Breast epithelium (tissue), 3 donors: ENCODE measurements around the gene RUBCN.
"Not testable (repeated sequence)": the region's sequence is repeated elsewhere in the genome, so short reads cannot be mapped to it uniquely, and the experiment has no call there.

Experiments used
- POLR2A ChIP-seq: fragments of 450-650 bp; IDR thresholded peaks from one replicate; pipeline ENCODE4 v1.6.1; 2016; ENCODE audit warnings: antibody characterized with exemption, mild to moderate bottlenecking, moderate library complexity
- POLR2AphosphoS5 ChIP-seq, 3 donors: sonication (generic); formaldehyde crosslinking; IDR thresholded peaks; one replicate each; pipeline ENCODE4 v1.6.1; 2017; ENCODE audit warnings: antibody characterized with exemption in 3 of 3
- TF ChIP-seq, protein P1 (sequence below), 3 donors: fragments of 450-650 bp; IDR thresholded peaks; one replicate each; pipeline ENCODE4 v1.5.1; 2016 to 2017; ENCODE audit warnings: antibody characterized with exemption in 3 of 3, mild to moderate bottlenecking in 3 of 3, moderate library complexity in 3 of 3

GRCh38 chr3:197654090-197654997, 82.4 kb downstream of the RUBCN start:
- TF ChIP-seq, protein P1, sequence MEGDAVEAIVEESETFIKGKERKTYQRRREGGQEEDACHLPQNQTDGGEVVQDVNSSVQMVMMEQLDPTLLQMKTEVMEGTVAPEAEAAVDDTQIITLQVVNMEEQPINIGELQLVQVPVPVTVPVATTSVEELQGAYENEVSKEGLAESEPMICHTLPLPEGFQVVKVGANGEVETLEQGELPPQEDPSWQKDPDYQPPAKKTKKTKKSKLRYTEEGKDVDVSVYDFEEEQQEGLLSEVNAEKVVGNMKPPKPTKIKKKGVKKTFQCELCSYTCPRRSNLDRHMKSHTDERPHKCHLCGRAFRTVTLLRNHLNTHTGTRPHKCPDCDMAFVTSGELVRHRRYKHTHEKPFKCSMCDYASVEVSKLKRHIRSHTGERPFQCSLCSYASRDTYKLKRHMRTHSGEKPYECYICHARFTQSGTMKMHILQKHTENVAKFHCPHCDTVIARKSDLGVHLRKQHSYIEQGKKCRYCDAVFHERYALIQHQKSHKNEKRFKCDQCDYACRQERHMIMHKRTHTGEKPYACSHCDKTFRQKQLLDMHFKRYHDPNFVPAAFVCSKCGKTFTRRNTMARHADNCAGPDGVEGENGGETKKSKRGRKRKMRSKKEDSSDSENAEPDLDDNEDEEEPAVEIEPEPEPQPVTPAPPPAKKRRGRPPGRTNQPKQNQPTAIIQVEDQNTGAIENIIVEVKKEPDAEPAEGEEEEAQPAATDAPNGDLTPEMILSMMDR (IDR thresholded peaks at IDR 0.05), result not testable (repeated sequence)
- TF ChIP-seq POLR2A; POLR2AphosphoS5 (IDR thresholded peaks at IDR 0.05): not testable (repeated sequence)
